GM12878 (cell line): ENCODE data around the gene VTCN1. TPM values are rescaled to one million over a fixed set of nuclear protein-coding genes. Genes with fewer than 3 reads are reported as not detected.

Experiments used
- ATAC-seq: fragments of 200-7000 bp; cut with Tn5 transposase; 3 replicates; pipeline ENCODE4 v1.9.1; 2020; ENCODE audit warnings: mild to moderate bottlenecking, moderate library complexity
- BruUV-seq: library from RNA; stranded (reverse); fragments of 400-500 nt; replicated peaks from 2 replicates; lab custom pipeline; 2021; lab: Mats Ljungman, UMichigan
- CTCF ChIA-PET: fragments of 300-600 bp; sonication (Branson Sonifier 250); formaldehyde crosslinking; extraction: SDS; loops from one replicate; lab custom pipeline; 2021; ENCODE audit warnings: inconsistent platforms; lab: Yijun Ruan, JAX
- POLR2A ChIA-PET: fragments of 350-600 bp; formaldehyde crosslinking; extraction: SDS; loops from one replicate; lab custom pipeline; 2021; ENCODE audit warnings: inconsistent platforms; lab: Charles Lee
- RAD21 ChIA-PET: fragments of 300-600 bp; sonication (Branson Sonifier 250); formaldehyde crosslinking; loops from one replicate; lab custom pipeline; 2023; ENCODE audit warnings: antibody characterized with exemption; ENCODE audit not compliant: unreplicated experiment; lab: Charles Lee
- SMC1A ChIA-PET: fragments of 300-600 bp; sonication (Branson Sonifier 250); formaldehyde crosslinking; loops from one replicate; lab custom pipeline; 2023; ENCODE audit not compliant: unreplicated experiment, uncharacterized antibody; lab: Charles Lee
- DNase-seq: peaks from one replicate; pipeline ENCODE4 v3.0.0-alpha.2; 2011; ENCODE audit warnings: low read depth, low spot score
- FAIRE-seq: peaks from 3 replicates; lab custom pipeline; 2011; peaks lifted over from hg19 to GRCh38; lab: Jason Lieb, UNC
- H2AFZ ChIP-seq: 2 replicates; pipeline ENCODE4 v1.6.0; 2011; ENCODE audit warnings: low read depth, low read length, control low read depth; ENCODE audit not compliant: control insufficient read depth
- H3K27ac ChIP-seq: 2 replicates; pipeline ENCODE4 v1.5.1; 2011; ENCODE audit warnings: control low read depth; ENCODE audit not compliant: control insufficient read depth, insufficient read depth
- H3K27me3 ChIP-seq, 2 experiments: replicated peaks in 1 of 2; 2 replicates each; pipeline versions ENCODE4 v1.6.0 to v1.6.1; 2011; ENCODE audit warnings: low read length in 1 of 2; ENCODE audit not compliant: control insufficient read depth in 2 of 2, insufficient read depth in 2 of 2
- H3K36me3 ChIP-seq, 2 experiments: 2 replicates each; pipeline ENCODE4 v1.5.1; 2011; ENCODE audit warnings: low read length in 1 of 2; ENCODE audit not compliant: control insufficient read depth in 2 of 2, insufficient read depth in 2 of 2
- H3K4me1 ChIP-seq: 2 replicates; pipeline ENCODE4 v1.6.1; 2011; ENCODE audit warnings: mild to moderate bottlenecking, low read length, moderate library complexity, mixed read lengths; ENCODE audit not compliant: control insufficient read depth, insufficient read depth
- H3K4me2 ChIP-seq: 2 replicates; pipeline ENCODE4 v1.6.0; 2011; ENCODE audit warnings: control low read depth; ENCODE audit not compliant: control insufficient read depth, insufficient read depth
- H3K4me3 ChIP-seq: fragments of 200-600 bp; sonication (generic); 2 replicates; pipeline ENCODE4 v1.5.1; 2016
- H3K79me2 ChIP-seq: 2 replicates; pipeline ENCODE4 v1.6.0; 2011; ENCODE audit warnings: low read length; ENCODE audit not compliant: control insufficient read depth, insufficient read depth
- H3K9ac ChIP-seq: 2 replicates; pipeline ENCODE4 v1.8.0; 2011; ENCODE audit warnings: low read length, control low read depth, mixed read lengths; ENCODE audit not compliant: control insufficient read depth, insufficient read depth
- H3K9me3 ChIP-seq: replicated peaks from 3 replicates; pipeline ENCODE4 v1.5.1; 2011; ENCODE audit warnings: mild to moderate bottlenecking, low read length; ENCODE audit not compliant: control insufficient read depth, insufficient read depth
- H4K20me1 ChIP-seq: 2 replicates; pipeline ENCODE4 v1.6.0; 2011; ENCODE audit not compliant: control insufficient read depth, insufficient read depth
- ATF3 ChIP-seq: IDR thresholded peaks from 2 replicates; pipeline ENCODE4 v1.6.1; 2011; ENCODE audit warnings: low read depth, mild to moderate bottlenecking, low read length, moderate library complexity, borderline replicate concordance; ENCODE audit errors: extremely low read depth
- BMI1 ChIP-seq: fragments of 450-650 bp; IDR thresholded peaks from 2 replicates; pipeline ENCODE4 v1.6.1; 2016; ENCODE audit warnings: mild to moderate bottlenecking, moderate library complexity, borderline replicate concordance
- CBFB ChIP-seq: IDR thresholded peaks from 2 replicates; pipeline ENCODE4 v1.6.1; 2016; ENCODE audit warnings: antibody characterized with exemption, low read depth
- EED ChIP-seq: sonication (generic); IDR thresholded peaks from 2 replicates; pipeline ENCODE4 v1.6.1; 2016; ENCODE audit warnings: antibody characterized with exemption, low read depth
- HDAC2 ChIP-seq: fragments of 200-600 bp; sonication (generic); IDR thresholded peaks from 2 replicates; pipeline ENCODE4 v1.6.1; 2017
- HDAC6 ChIP-seq: fragments of 200-600 bp; sonication (generic); IDR thresholded peaks from one replicate; pipeline ENCODE4 v1.8.0; 2017; ENCODE audit warnings: antibody characterized with exemption; ENCODE audit not compliant: unreplicated experiment
- IRF4 ChIP-seq: IDR thresholded peaks from 2 replicates; pipeline ENCODE4 v1.6.1; 2011; ENCODE audit warnings: low read depth, low read length
- NFYB ChIP-seq: IDR thresholded peaks from 2 replicates; pipeline ENCODE4 v1.6.1; 2011; ENCODE audit warnings: low read depth, mild to moderate bottlenecking, low read length, improper control_type of control experiment, moderate library complexity; ENCODE audit not compliant: insufficient read depth
- SMARCA5 ChIP-seq: fragments of 450-650 bp; IDR thresholded peaks from 2 replicates; pipeline ENCODE4 v1.6.1; 2017; ENCODE audit warnings: mild to moderate bottlenecking
- STAT3 ChIP-seq: IDR thresholded peaks from 2 replicates; pipeline ENCODE4 v1.6.1; 2011; ENCODE audit warnings: low read depth, low read length, improper control_type of control experiment
- TARDBP ChIP-seq: IDR thresholded peaks from 2 replicates; pipeline ENCODE4 v1.6.1; 2016; ENCODE audit warnings: borderline replicate concordance
- ZNF207 ChIP-seq: fragments of 450-650 bp; IDR thresholded peaks from 2 replicates; pipeline ENCODE4 v1.6.1; 2014; ENCODE audit warnings: antibody characterized with exemption, mild to moderate bottlenecking, borderline replicate concordance
- ZNF687 ChIP-seq: fragments of 450-650 bp; IDR thresholded peaks from 2 replicates; pipeline ENCODE4 v1.6.1; 2017; ENCODE audit warnings: mild to moderate bottlenecking, moderate library complexity
- WGBS: methylation state at CpG from one replicate; pipeline ENCODE4 v1.1.6; 2016; ENCODE audit warnings: low lambda C conversion rate; ENCODE audit not compliant: insufficient replicate concordance, insufficient coverage; ENCODE audit errors: missing lambda C conversion rate; 5-methylcytosine and 5-hydroxymethylcytosine counted together
- in situ Hi-C: fragments of 300-500 bp; cut with MboI; formaldehyde crosslinking; loops from 9 replicates; pipeline ENCODE4 v1.14.3; 2018; ENCODE audit warnings: mixed read lengths
- intact Hi-C: fragments of 100-400 bp; cut with micrococcal nuclease; formaldehyde crosslinking; loops from one replicate; pipeline ENCODE4 v1.14.2; 2022; ENCODE audit not compliant: unreplicated experiment
- polyA plus RNA-seq, 11 experiments: library from polyadenylated mRNA; depleted of rRNA in 4 of 11; unstranded in 6 of 11; stranded (reverse) in 5 of 11; fragments of >200 nt; fragmentation: Nextera tagmentation in 4 of 11; fragmentation: Illumina TruSeq in 1 of 11; extraction: Ambion mirVana in 4 of 11; extraction: Trizol in 1 of 11; gene quantifications; 1 replicate in 1 of 11; 2 replicates in 10 of 11; pipeline versions ENCODE4 v1.2.1 to v1.2.3, GENCODE V29; 2011 to 2016; ENCODE audit warnings: inconsistent platforms in 2 of 11, missing spikeins in 2 of 11, low read depth in 1 of 11
- total RNA-seq, 4 experiments: library from RNA; depleted of rRNA in 3 of 4; stranded (reverse); fragments of >200 nt in 3 of 4; fragmentation: Illumina TruSeq in 1 of 4; extraction: Trizol in 1 of 4; gene quantifications; 2 replicates each; pipeline versions ENCODE4 v1.2.1 to v1.2.3, GENCODE V29; 2013 to 2021

The VTCN1 gene
- total and polyA plus RNA-seq, 10 of the 15 experiments (the other 5 are each of a cell fraction or from before 2014, with no cell fraction given): not detected

GRCh38 chr1:117137281-117137855, 73.4 kb downstream of the VTCN1 start:
- intact Hi-C loops: no loop called here
- no peaks in the 10 kb centered on the region for H3K79me2 ChIP-seq
- CTCF ChIA-PET: interaction anchor here (2.2 kb wide), 1 partner anchor 8 kb away, joined by 10 read pairs; no protein-coding TSS in a partner anchor

More at GRCh38 chr1:117137281-117137855, 73.4 kb downstream of the VTCN1 start:
- no peak for FAIRE-seq
- Histone ChIP-seq H3K4me3 (no peak overlapping the region), H3K4me2 (no peak overlapping the region), H3K27ac (no peak overlapping the region), H4K20me1 (no peaks in the 10 kb centered on the region), H3K27me3 (0 out of 4 replicates have a peak, but pooled peaks cover 0 to 2% of the 10 kb centered on the region in 2 experiments), H3K36me3 (no peaks in the 10 kb centered on the region), H3K4me1 (no peaks in the 10 kb centered on the region), H3K9me3 (no peaks in the 10 kb centered on the region), H2AFZ (no peak overlapping the region), H3K9ac (no peak overlapping the region)
- ChIA-PET RAD21 (no interaction called here), SMC1A (interaction anchor here (1.2 kb wide), 1 partner anchor 9 kb away, joined by 3 read pairs; no protein-coding TSS in a partner anchor), POLR2A (interaction anchor here (0.6 kb wide), 1 partner anchor 565 kb away, joined by 4 read pairs; no protein-coding TSS in a partner anchor)
- no peak for ATAC-seq
- TF ChIP-seq SMARCA5 (no peak), ATF3 (no peak), TARDBP (no peak), IRF4 (no peak), STAT3 (no peak), EED (no peak), NFYB (no peak), CBFB (no peak), ZNF207 (no peak), HDAC2 (no peak), HDAC6 (no peak), BMI1 (no peak), ZNF687 (no peak)
- in situ Hi-C loops: no loop called here
- 23% methylated on average over 3 of the region's 3 CpGs for WGBS
- no peak for DNase-seq
- BruUV-seq: no TSS peak
